Measurements from ENCODE around the gene TSGA10.

Gene TSGA10

DNA sequence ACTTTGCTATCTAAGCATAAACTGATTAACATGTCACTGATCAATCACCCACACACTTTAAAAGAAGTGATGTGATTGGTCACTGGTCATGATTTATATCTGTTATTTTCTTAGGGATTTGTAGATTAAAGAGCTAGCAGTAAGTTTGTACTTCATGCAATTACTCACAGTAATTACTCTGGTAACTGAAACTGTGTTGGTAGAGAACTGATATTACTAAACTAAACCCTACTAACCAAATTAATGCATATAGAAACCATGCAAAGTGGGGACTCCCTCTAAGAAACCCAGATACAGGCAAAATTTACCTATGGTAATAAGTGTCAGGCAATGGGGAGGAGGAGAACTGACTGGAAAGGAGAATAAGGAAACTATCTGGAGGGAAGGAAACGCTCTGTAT lies 58.0 kb downstream of the TSGA10 start:
- TF ChIP-seq, protein P1, sequence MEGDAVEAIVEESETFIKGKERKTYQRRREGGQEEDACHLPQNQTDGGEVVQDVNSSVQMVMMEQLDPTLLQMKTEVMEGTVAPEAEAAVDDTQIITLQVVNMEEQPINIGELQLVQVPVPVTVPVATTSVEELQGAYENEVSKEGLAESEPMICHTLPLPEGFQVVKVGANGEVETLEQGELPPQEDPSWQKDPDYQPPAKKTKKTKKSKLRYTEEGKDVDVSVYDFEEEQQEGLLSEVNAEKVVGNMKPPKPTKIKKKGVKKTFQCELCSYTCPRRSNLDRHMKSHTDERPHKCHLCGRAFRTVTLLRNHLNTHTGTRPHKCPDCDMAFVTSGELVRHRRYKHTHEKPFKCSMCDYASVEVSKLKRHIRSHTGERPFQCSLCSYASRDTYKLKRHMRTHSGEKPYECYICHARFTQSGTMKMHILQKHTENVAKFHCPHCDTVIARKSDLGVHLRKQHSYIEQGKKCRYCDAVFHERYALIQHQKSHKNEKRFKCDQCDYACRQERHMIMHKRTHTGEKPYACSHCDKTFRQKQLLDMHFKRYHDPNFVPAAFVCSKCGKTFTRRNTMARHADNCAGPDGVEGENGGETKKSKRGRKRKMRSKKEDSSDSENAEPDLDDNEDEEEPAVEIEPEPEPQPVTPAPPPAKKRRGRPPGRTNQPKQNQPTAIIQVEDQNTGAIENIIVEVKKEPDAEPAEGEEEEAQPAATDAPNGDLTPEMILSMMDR (conservative IDR thresholded peaks at IDR 0.05; ENCODE audit: low read depth, low read length): no peak

DNA sequence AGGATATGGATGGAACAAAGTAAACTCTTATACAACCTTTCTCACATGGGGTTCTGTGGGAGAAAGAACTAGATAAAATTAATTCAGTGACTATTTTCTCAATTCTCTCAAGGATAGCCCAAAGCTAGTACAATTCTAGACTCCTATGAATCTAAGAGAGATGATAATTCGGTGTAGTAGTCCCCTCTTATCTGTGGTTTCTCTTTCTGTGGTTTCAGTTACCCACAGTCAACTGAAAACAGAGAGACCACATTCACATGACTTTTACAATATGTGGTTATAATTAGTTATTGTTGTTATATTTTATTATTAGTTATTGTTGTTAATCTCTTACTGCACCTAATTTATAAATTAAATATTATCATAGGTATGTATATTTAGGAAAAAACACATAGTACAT lies 66.7 kb downstream of the TSGA10 start:
- H3K4me3 ChIP-seq (ENCODE audit: low read length): no peak overlapping the region
- TF ChIP-seq, protein P1 (conservative IDR thresholded peaks at IDR 0.05; ENCODE audit: low read depth, low read length): no peak
- no peak for DNase-seq (ENCODE audit: low read depth)

More for the DNA sequence above, 58.0 kb downstream of the TSGA10 start:
- no peak overlapping the region for H3K4me3 ChIP-seq (ENCODE audit: low read length)
- no peak for DNase-seq (ENCODE audit: low read depth)

DNA sequence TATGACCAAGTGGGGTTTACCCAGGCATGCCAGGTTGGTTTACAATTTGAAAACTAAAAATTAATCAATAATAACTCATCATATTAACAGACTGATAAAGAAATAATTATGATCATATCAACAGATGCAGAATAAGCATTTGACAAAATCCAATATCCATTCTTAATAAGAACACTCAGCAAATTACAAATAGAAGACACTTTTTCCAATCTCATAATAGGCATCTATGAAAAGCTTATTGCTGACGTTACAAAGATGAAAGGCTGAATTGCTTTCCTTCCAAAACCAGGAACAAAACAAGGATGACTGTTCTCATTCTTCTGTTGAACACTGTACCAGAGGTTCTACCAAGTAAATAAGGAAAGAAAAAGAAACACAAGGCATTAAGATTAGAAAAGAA lies 68.4 kb downstream of the TSGA10 start:
- no peak for DNase-seq (ENCODE audit: low read depth)
- no peak overlapping the region for H3K4me3 ChIP-seq (ENCODE audit: low read length)
- TF ChIP-seq, protein P1 (conservative IDR thresholded peaks at IDR 0.05; ENCODE audit: low read depth, low read length): no peak

DNA sequence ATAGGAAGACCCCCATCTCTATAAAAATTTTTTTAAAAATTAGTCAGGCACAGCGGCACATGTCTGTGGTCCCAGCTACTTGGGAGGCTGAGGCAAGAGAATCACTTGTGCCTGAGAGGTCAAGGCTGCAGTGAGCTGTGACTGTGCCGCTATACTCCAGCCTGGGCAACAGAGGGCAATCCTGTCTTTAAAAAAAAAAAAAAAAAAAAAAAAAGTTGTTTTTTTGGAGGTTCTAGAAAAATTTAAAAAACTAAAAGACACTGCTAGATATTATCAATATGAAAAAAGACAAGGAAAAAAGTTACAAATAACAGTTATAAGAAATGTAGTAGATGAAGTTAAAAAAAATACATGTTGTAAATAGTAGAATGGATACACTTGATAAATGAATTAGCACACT lies 69.3 kb downstream of the TSGA10 start:
- no peak for DNase-seq (ENCODE audit: low read depth)
- no peak overlapping the region for H3K4me3 ChIP-seq (ENCODE audit: low read length)
- TF ChIP-seq, protein P1 (conservative IDR thresholded peaks at IDR 0.05; ENCODE audit: low read depth, low read length): peak; percentile 49

DNA sequence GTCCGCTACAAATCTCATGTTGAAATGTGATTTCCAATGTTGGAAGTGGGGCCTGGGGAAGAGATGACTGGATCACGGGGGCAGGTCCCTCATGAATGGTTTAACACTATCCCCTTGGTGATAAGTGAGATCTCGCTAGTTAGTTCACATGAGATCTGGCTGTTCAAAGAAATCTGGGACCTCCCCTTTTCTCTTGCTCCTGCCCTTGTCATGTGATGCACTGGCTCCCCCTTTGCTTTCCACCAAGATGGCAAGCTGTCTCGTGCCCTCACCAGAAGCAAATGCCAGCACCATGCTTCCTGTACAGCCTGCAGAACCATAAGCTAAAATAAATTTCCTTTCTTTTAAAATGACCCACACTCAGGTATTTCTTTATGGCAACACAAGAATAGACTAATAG lies 70.5 kb downstream of the TSGA10 start:
- DNase-seq (ENCODE audit: low read depth): no peak

DNA sequence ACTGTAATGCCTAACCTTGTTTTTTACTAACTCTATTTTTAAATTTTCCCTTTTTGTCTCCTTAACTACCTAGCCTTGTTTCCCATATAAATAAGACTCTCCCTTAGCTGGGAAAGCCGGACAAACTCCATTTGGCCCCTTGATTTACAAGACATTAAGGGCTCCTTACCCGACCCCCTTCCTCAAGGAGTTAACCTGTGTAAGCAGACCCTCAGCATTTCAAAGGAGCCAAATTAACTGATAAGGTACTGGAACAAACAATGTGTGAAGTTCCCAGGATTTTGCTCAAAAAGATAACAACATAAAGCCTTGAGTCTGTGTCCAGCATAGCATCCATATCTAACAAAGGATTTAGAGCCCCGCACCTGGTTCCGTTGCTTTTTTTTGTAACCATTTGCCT lies 72.9 kb downstream of the TSGA10 start:
- H3K4me3 ChIP-seq (ENCODE audit: low read length): no peak overlapping the region
- TF ChIP-seq, protein P1 (conservative IDR thresholded peaks at IDR 0.05; ENCODE audit: low read depth, low read length): no peak
- no peak for DNase-seq (ENCODE audit: low read depth)

More for the DNA sequence above, 70.5 kb downstream of the TSGA10 start:
- H3K4me3 ChIP-seq (ENCODE audit: low read length): no peak overlapping the region
- TF ChIP-seq, protein P1 (conservative IDR thresholded peaks at IDR 0.05; ENCODE audit: low read depth, low read length): no peak

DNA sequence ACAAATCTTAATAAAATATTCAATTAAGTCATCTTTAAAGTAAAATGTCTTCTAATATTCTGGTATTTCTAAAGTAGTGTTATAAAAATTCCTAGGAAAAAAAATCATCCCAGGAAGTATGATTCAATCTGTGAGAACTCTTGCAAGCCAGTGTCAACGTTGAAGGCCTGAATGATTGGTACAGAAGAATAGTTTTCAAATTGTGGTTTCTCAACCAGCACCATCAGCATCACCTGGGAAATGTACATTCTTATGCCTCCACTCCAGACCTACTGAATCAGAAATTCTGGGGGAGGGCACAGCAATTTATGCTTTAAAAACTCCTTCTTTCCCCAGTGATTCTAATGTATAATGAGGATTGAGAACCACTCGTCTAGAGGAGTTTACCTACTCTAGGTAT lies 75.5 kb downstream of the TSGA10 start:
- no peak for DNase-seq (ENCODE audit: low read depth)
- TF ChIP-seq, protein P1 (conservative IDR thresholded peaks at IDR 0.05; ENCODE audit: low read depth, low read length): no peak
- H3K4me3 ChIP-seq (ENCODE audit: low read length): no peak overlapping the region

All from retinal pigment epithelial cell (primary cell).